SH-SY5Y (cell line): Measurements from ENCODE around the gene SMARCC1.

Experiments
- GATA2 ChIP-seq: IDR thresholded peaks from 2 replicates; pipeline ENCODE4 v1.6.1; 2011; ENCODE audit warnings: mild to moderate bottlenecking, low read depth, low read length
- GATA3 ChIP-seq: IDR thresholded peaks from 2 replicates; pipeline ENCODE4 v1.6.1; 2011; ENCODE audit warnings: low read depth, mild to moderate bottlenecking, low read length, moderate library complexity

- no peak for TF ChIP-seq GATA3
- TF ChIP-seq GATA2: no peak
Measured at GRCh38 chr3:47586746-47587145, 194.9 kb downstream of the SMARCC1 start.
